ENCODE results near the gene SLC52A3. TPM values are rescaled to one million over a fixed set of nuclear protein-coding genes. Genes with fewer than 3 reads are reported as not detected.
A peak's percentile ranks its signal among the peaks of the same experiment; 100 is the strongest.

The SLC52A3 gene
- total and polyA plus RNA-seq, 2 of the 13 experiments (the other 11 are each of a cell fraction or from before 2014, with no cell fraction given) = 0.03 TPM; not detected in 1

DNA sequence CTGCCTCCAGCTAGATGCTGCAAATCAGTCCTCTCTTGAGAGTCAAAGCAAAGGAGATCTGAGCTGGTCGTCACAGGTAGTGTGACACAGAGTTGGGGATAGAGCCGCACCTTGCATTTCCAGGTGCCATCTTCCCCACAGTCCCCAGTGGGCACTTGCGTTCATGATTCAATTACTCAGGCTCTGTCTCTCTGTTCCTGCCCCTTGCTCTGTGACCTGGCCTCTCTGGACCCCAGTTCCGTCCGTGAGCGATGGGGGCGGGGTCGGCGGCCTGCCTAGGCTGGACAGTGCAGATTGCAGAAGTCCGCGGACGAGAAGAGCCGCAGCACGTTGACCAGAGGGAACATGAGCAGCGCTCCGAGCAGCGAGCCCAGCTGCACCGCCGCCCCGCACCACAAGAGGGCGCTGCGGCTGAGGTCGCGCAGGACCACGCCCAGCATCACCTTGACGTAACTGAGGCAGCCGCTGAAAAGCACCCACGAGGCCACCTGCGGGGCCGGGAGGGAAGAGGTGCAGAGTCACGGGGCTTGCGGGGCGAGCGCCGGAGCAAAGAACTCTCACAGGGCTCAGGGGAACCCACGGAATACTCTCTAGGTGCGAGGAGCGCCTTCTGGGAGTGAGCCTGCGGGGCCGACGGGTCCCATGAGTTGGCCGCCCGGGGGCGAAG, 7.4 kb downstream of the SLC52A3 start (continued):
- no peak for TF ChIP-seq ZNF318 (CRISPR knock-in tag; IDR thresholded peaks at IDR 0.05)
- no peak for TF ChIP-seq ZZZ3 (CRISPR knock-in tag; IDR thresholded peaks at IDR 0.05; ENCODE audit: borderline replicate concordance)
- TF ChIP-seq SMAD1 (CRISPR knock-in tag; IDR thresholded peaks at IDR 0.05; ENCODE audit: borderline replicate concordance, low read depth) = no peak
- TF ChIP-seq, protein P1, sequence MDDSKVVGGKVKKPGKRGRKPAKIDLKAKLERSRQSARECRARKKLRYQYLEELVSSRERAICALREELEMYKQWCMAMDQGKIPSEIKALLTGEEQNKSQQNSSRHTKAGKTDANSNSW (CRISPR knock-in tag; IDR thresholded peaks at IDR 0.05; ENCODE audit: borderline replicate concordance) = 0 out of 2 replicates have a peak, but pooled peaks have one; percentile 28
- TF ChIP-seq IRX3 (CRISPR knock-in tag; IDR thresholded peaks at IDR 0.05; ENCODE audit: borderline replicate concordance, low read depth) = no peak
- TF ChIP-seq, protein P2, sequence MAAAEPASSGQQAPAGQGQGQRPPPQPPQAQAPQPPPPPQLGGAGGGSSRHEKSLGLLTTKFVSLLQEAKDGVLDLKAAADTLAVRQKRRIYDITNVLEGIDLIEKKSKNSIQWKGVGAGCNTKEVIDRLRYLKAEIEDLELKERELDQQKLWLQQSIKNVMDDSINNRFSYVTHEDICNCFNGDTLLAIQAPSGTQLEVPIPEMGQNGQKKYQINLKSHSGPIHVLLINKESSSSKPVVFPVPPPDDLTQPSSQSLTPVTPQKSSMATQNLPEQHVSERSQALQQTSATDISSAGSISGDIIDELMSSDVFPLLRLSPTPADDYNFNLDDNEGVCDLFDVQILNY (CRISPR knock-in tag; conservative IDR thresholded peaks at IDR 0.05) = no peak
- TF ChIP-seq MTF2 (CRISPR knock-in tag; IDR thresholded peaks at IDR 0.05; ENCODE audit: borderline replicate concordance) = no peak
- TF ChIP-seq THAP7 (CRISPR knock-in tag; IDR thresholded peaks at IDR 0.05) = peak; percentile 63; the same call in 1 of the 2 replicates
- TF ChIP-seq ZGPAT (CRISPR knock-in tag; IDR thresholded peaks at IDR 0.05) = no peak
- TF ChIP-seq, protein P3, sequence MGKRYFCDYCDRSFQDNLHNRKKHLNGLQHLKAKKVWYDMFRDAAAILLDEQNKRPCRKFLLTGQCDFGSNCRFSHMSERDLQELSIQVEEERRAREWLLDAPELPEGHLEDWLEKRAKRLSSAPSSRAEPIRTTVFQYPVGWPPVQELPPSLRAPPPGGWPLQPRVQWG (CRISPR knock-in tag; IDR thresholded peaks at IDR 0.05; ENCODE audit: borderline replicate concordance, low read depth) = no peak
- no peak for TF ChIP-seq TAF1 (CRISPR knock-in tag; IDR thresholded peaks at IDR 0.05)
- no peak for TF ChIP-seq ZNF569 (CRISPR knock-in tag; IDR thresholded peaks at IDR 0.05; ENCODE audit: borderline replicate concordance)
- 0 out of 2 replicates have a peak, but pooled peaks have one; percentile 34 for TF ChIP-seq ATF7-NPFF (CRISPR knock-in tag; IDR thresholded peaks at IDR 0.05; ENCODE audit: low read depth)
- TF ChIP-seq ZEB1 (IDR thresholded peaks at IDR 0.05; ENCODE audit: insufficient replicate concordance, low read depth) = no peak
- TF ChIP-seq KDM5B (CRISPR knock-in tag; IDR thresholded peaks at IDR 0.05; ENCODE audit: borderline replicate concordance) = peak; percentile 27; the same call in 1 of the 2 replicates
- peak; percentile 49 for TF ChIP-seq FOSL2 (CRISPR knock-in tag; IDR thresholded peaks at IDR 0.05)
